ENCODE measurements around the gene NR1H2.
A peak's percentile ranks its signal among the peaks of the same experiment; 100 is the strongest.

Gene NR1H2

GRCh38 chr19:50380751-50381151 is 4.5 kb downstream of the NR1H2 start:
- H3K4me3 ChIP-seq (replicated peaks; ENCODE audit: low read depth, low read length), result no peak overlapping the region
- no peak for DNase-seq (ENCODE audit: low read depth)
- TF ChIP-seq CTCF (IDR thresholded peaks at IDR 0.05; ENCODE audit: low read length, missing control alignments), result no peak

GRCh38 chr19:50381881-50382729 is 5.8 kb downstream of the NR1H2 start:
- DNase-seq (ENCODE audit: low read depth), result no peak
- H3K4me3 ChIP-seq (replicated peaks; ENCODE audit: low read depth, low read length), result no peak overlapping the region
- no peak for TF ChIP-seq CTCF (IDR thresholded peaks at IDR 0.05; ENCODE audit: low read length, missing control alignments)

- no peak for TF ChIP-seq CTCF (IDR thresholded peaks at IDR 0.05; ENCODE audit: low read length, missing control alignments)
- no peak for DNase-seq (ENCODE audit: low read depth)
- H3K4me3 ChIP-seq (replicated peaks; ENCODE audit: low read depth, low read length), result peak overlapping the region; percentile 73
Measured at GRCh38 chr19:50383001-50383851, 7.0 kb downstream of the NR1H2 start.

GRCh38 chr19:50383852-50384684 is 7.8 kb downstream of the NR1H2 start, which contains the start of gene POLD1:
TSS of gene POLD1 (plus strand) at chr19:50384347. CDS start at chr19:50398852, 14,505 bp downstream.
- H3K4me3 ChIP-seq (replicated peaks; ENCODE audit: low read depth, low read length), result peak within 1 kb of the TSS; percentile 73
- no peak for TF ChIP-seq CTCF (IDR thresholded peaks at IDR 0.05; ENCODE audit: low read length, missing control alignments)
- DNase-seq (ENCODE audit: low read depth), result peak; percentile 98

- no peak for TF ChIP-seq CTCF (IDR thresholded peaks at IDR 0.05; ENCODE audit: low read length, missing control alignments)
- H3K4me3 ChIP-seq (replicated peaks; ENCODE audit: low read depth, low read length), result peak overlapping the region; percentile 73
- DNase-seq (ENCODE audit: low read depth), result peak; percentile 18
Measured at GRCh38 chr19:50384685-50385535, 8.7 kb downstream of the NR1H2 start.

All from fibroblast of pulmonary artery (primary cell).